ENCODE results near the gene SHISA9.
A peak's percentile ranks its signal among the peaks of the same experiment; 100 is the strongest.
"Not testable (repeated sequence)": the region's sequence is repeated elsewhere in the genome, so short reads cannot be mapped to it uniquely, and the experiment has no call there.

SHISA9 gene

GRCh38 chr16:12900156-12900555 is 1.2 kb upstream of the SHISA9 start:
- DNase-seq (ENCODE audit: low spot score), result no peak

DNA sequence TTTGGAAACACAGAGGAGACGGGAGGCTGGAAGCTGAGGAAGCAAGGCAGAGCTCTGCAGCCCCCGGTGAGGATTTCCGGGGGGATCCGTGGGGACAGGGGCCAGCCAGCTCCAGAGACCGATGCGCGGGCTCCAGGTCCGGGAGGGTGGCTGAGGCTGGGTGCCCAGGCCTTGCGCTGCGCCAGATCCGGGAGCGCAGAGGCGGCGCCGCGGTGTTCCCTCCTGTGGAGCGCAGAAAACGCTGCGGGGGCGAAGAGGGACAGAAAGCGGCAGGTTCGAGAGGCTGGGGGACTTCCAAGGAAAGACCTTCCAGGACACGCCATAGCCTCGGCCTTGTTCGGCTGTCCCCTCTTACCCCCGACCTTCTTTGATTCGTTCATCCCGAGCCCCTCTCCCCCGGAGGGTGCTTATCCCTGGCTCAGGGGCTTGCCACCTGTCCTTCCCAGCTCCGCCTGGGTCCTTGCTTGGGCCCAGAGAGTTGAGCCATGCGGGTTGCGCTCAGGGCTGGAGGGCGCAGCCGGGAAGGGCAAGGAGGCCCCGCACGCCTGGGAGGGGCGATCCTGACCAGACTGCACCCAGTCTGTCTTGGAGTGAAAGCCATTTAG is 697 bp upstream of the SHISA9 start:
- DNase-seq (ENCODE audit: low spot score), result peak; percentile 63

- peak; percentile 86 for DNase-seq (ENCODE audit: low spot score)
These were observed 198 bp upstream of the SHISA9 start for GRCh38 chr16:12901204-12901596.

GRCh38 chr16:12902511-12903372 is 1.3 kb downstream of the SHISA9 start:
- DNase-seq (ENCODE audit: low spot score), result peak; percentile 71

DNA sequence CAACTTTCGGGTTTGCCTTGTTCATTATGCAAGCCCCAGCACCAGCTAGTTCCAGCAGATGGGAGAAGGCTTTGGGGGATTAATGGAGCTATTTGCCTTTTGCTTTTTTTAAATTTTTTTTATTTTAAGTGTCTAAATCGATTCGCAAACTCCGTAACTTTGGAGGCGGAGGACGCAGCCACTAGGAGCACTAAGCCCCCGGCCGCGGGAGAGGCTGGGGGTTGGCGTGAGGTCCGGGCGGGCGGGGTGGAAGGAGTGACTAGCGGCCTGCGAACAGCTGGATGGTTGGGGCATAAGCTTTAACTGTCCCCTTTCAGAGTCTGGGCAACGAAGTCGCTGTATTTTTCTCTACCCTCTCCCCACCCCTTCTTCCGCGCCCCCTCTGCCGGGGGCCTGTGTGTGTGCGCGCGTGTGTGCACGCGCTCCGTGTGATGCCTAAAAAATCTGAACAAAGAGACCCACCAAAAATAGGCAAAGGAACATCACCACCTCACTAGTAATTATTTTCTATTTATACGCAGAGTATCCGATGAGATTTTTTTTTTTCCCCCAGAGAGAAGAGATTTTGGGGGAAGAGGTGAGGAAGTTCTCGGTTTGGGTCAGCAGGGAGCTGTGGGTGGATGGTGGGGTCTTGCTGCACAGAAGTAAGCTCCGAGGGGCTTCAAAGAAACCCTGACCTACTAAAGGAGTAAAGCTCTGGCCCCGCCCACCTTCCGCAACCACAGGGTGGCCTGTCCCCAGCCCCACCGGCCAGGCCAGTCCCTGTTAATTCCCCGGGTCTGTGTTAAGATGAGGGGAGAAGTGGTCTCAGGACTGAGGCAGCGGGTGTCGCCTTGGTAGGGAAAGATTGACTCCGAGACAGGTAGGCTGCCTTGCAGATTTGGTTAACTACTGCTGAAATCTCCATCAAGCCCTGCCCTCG is 2.3 kb downstream of the SHISA9 start:
- peak; percentile 63 for DNase-seq (ENCODE audit: low spot score)

- no peak for DNase-seq (ENCODE audit: low spot score)
These were observed 2.9 kb downstream of the SHISA9 start for GRCh38 chr16:12904329-12904671.

DNA sequence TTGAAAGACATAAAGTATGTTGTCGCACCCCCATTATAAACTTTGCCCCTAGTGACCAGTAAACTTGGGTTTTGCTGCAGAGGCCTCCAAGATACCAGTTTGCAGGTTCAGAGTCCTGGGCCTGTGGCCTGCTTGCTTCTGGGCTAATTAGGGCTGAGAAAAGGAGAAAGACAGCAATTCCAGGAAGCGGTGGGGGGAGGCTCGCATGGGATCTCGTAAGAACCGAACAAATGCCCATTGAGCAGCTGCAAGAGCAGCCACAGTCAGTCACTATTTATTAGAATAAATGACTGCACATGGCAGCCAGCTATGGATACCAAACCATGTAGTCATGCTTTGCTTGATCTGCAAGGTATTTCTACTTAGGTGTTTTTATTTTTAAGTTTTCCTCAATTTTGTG is 4.9 kb downstream of the SHISA9 start:
- no peak for DNase-seq (ENCODE audit: low spot score)

DNA sequence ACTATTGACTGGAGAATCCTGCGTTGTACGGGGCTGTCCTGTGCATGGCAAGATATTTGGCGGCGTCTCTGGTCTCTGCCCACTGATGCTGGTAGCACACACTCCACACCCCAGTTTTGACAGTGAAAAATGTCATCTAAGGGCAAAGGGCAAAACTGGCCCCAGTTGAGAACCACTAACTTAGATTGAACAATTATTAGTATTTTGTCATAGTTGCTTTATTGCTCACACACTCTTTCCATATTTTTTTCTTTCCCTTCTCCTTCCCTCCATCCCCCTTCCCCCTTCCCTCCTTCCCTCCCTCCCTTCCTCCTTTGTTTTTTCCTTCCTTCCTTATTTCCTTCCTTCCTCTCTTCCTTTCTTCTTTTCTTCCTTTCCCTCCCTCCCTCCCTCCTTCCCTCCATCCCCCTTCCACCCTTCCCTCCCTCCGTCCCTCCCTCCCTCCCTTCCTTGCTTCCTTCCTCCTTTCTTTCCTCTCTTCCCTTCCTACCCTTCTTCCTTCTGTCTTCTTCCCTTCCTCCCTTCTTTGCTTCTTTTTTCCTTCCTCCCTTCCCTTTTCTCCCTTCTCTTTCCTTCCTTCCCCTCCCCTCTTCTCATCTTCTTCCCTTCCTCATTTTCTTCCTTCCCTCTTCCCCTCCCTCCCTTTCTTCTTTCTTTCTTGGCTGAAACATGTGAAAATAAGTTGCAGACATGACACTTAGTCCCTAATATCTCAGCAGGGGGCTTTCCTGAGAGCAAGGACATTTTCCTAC is 5.5 kb downstream of the SHISA9 start:
- DNase-seq (ENCODE audit: low spot score), result no peak

DNA sequence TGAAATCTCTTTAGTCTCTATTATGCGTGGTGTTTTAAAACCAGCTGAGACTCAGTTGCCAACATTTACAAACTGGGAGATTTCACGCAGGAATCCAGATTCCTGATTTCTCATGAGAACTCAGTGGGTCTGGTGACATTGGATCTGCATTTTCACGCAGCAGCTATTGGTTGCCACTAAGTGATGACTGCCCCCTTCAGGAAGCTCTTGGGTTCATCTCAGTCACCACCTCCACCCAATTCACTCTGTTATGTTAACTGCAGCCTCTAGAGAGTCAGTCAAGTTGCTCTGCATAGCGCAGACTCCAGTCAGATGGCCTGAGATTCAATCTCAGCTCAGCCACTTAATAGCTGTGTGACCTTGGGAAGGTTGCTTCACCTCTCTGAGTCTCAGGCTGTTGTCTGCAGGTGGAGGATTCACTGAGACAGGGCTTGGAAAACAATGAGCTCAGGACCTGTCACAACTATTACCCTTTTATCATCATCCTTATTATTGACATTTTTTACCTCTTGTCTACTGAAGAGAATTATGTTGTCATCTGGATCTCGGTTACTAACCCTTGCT is 6.4 kb downstream of the SHISA9 start:
- no peak for DNase-seq (ENCODE audit: low spot score)

DNA sequence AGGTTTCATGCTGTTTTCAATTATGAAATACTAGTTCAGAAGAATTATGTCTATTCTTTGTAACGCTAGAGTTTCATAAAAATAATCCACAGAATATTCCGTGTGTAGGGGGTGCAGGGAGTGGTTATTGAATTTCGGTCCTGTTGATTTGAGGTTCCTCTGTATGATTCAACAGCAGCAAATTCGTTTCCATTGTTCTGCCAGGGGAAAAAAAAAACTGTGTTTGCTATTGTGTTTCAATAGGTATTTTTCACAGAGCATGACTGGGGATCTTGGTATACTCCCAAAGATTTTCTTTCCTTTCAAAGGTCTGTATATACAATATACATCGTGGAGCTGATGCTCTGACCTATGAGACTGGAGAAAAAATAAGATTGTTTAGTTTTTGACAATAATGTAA is 15.8 kb downstream of the SHISA9 start:
- no peak for DNase-seq (ENCODE audit: low spot score)

- no peak for DNase-seq (ENCODE audit: low spot score)
These were observed 16.3 kb downstream of the SHISA9 start for GRCh38 chr16:12917653-12918052.

GRCh38 chr16:12920739-12921138 is 19.3 kb downstream of the SHISA9 start:
- no peak for DNase-seq (ENCODE audit: low spot score)

DNA sequence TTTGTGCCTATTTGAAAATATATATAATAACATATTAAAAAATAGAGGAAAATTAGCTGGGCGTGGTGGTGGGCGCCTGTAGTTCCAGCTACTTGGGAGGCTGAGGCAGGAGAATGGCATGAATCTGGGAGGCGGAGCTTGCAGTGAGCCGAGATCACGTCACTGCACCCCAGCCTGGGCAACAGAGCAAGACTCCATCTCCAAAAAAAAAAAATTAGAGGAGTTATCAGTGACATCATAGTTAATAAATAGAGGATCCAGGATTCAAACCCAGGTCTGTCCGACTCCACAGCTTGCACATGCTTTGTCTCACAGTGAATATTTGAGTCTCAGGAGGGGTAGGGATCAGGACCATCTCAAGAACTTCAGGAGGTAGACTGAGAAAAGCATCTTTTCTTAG is 22.2 kb downstream of the SHISA9 start:
- not testable (repeated sequence) for DNase-seq (ENCODE audit: low spot score)

DNA sequence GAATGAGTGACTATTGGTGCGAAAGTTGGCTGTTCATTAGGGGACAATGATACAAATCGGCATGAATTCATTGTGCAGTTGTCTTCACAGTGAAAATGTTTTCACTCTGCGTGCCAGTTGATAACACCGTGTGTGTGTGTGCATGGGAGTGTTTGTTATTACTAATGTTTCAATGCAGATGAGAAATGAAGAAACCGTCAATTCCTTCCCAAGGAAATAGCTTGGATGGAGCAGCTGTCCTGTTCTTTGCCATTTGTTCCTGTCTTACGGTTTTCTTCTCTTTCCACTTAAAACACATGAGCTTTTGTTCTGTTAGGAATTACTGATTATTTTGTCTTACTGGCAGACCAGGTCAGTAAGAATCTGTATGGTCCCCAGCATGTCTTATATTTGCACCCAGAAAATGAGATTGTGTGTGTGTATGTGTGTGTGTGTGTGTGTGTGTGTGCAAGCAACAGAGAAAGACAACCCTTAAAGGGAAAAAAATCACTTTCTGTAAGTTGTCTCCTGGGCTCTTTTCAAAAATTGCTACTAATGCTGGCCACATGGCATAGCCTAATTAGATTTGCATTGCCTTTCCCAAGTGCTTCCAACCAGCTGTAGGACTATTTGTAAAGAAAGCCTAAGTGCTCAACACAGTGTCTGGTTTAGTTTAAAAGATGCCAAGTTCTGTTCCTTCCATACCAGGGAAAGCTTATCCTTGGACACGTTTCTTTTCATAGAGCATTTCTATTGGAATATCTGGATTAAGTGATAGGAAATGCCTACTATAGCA is 23.8 kb downstream of the SHISA9 start:
- DNase-seq (ENCODE audit: low spot score), result no peak

DNA sequence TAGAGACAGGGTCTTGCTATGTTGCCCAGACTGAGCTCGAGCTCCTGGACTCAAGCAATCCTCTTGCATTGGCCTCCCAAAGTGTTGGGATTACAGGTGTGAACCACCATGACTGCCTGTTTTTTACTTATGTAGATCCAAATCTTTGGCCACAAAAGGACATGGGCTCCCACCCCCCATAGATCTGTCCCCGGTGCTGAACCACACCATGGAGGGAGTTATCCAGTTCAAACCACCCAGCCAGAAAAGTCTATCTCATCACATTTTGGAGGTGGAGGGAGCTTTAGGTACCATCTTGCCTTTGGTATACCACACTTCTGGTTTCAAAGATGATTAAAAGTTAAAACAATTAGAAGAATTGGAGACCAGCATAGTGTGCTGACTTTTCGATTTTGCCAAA is 26.2 kb downstream of the SHISA9 start:
- no peak for DNase-seq (ENCODE audit: low spot score)

GRCh38 chr16:12930881-12931280 is 29.5 kb downstream of the SHISA9 start:
- no peak for DNase-seq (ENCODE audit: low spot score)

DNA sequence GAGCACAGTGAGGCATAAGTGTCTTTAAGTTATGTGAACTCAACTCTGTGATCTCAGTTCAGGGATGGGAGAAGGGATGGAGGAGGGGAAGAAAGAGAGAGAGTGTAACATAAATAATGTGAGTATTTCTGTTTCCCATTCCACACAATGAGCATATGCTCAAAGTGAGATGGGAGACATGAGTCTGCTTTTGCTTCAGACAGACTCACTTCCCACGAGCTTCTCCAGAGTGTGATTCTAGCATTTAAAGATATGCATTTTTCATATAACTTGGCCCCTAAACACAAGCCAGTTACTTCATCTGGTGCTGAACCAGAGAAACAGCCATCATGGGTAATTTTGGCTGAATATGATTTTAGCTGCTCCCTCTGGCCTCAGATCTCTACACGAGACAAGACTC is 35.0 kb downstream of the SHISA9 start:
- no peak for DNase-seq (ENCODE audit: low spot score)

DNA sequence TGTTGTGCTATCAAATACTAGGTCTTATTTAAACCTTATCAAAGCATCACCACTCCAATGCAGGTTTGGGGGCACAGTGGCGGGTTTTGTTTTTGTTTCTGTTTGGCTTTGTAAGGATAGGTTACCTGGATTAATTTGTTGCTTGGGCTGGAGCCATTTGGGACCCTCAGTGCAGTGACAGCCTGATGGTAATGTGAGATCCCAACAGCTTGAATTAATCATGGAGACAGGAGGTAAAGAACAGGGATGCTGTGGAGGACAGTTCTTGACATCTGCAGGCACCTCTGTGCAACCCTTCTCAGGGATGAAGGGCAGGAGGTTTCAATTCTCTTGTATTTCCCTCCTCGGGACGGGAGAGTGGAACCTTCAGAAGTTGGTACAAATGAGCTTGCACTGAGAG is 40.5 kb downstream of the SHISA9 start:
- DNase-seq (ENCODE audit: low spot score), result no peak

- DNase-seq (ENCODE audit: low spot score), result no peak
These were observed 41.5 kb downstream of the SHISA9 start for GRCh38 chr16:12942861-12943260.

GRCh38 chr16:12944300-12944699 is 42.9 kb downstream of the SHISA9 start:
- DNase-seq (ENCODE audit: low spot score), result no peak

DNA sequence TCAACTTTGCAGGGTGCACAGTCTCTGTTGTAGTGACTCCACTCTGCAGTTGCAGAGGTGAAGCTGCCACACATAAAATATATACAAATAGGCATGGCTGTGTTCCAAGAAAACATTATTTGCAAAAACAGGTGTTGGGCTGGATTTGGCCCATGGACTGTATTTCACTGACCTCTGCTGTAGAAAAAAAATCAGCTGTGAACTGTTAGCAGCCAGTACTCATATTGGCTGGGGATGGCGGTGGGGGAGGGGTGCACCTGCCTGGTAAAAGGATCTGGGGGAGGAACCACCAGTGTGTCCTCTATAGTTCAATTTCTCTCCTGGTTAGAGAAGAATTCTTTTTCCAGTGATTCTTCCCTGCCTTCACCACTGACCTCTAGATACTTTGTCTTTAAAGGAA is 50.0 kb downstream of the SHISA9 start:
- DNase-seq (ENCODE audit: low spot score), result no peak

Measured in ecto neural progenitor cell (in vitro differentiated cells).